Measurements from ENCODE around the gene HPSE2. TPM values are rescaled to one million over a fixed set of nuclear protein-coding genes. Genes with fewer than 3 reads are reported as not detected.

HPSE2 gene
- total and polyA plus RNA-seq, 2 experiments from 2014 or later = 0.10 to 0.24 TPM

DNA sequence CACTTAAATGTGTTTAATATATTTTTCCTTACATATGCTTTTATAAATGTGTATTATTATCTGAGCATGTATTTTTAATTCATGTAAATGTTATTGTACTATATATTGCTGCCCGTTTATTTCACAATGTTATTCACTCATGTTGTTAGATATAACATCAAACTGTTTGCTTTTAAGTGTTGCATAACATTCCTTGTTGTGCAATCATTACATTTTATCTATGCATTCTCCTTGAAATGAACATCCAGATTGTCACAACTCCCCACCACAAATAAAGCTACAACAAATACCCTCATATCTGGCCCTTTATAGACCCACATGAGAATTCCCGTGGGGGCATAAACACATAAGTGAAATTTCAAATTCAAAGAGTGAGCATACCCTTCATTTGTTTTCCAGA, 264.2 kb downstream of the HPSE2 start (continued):
- TF ChIP-seq, protein P1, sequence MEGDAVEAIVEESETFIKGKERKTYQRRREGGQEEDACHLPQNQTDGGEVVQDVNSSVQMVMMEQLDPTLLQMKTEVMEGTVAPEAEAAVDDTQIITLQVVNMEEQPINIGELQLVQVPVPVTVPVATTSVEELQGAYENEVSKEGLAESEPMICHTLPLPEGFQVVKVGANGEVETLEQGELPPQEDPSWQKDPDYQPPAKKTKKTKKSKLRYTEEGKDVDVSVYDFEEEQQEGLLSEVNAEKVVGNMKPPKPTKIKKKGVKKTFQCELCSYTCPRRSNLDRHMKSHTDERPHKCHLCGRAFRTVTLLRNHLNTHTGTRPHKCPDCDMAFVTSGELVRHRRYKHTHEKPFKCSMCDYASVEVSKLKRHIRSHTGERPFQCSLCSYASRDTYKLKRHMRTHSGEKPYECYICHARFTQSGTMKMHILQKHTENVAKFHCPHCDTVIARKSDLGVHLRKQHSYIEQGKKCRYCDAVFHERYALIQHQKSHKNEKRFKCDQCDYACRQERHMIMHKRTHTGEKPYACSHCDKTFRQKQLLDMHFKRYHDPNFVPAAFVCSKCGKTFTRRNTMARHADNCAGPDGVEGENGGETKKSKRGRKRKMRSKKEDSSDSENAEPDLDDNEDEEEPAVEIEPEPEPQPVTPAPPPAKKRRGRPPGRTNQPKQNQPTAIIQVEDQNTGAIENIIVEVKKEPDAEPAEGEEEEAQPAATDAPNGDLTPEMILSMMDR (conservative IDR thresholded peaks at IDR 0.05; ENCODE audit: low read depth in 2 of 2) = no peak
- TF ChIP-seq EZH2 (IDR thresholded peaks at IDR 0.05; ENCODE audit: low read depth, unreplicated experiment) (no peak), CREB1 (CRISPR knock-in tag; IDR thresholded peaks at IDR 0.05; ENCODE audit: low read depth) (no peak)

DNA sequence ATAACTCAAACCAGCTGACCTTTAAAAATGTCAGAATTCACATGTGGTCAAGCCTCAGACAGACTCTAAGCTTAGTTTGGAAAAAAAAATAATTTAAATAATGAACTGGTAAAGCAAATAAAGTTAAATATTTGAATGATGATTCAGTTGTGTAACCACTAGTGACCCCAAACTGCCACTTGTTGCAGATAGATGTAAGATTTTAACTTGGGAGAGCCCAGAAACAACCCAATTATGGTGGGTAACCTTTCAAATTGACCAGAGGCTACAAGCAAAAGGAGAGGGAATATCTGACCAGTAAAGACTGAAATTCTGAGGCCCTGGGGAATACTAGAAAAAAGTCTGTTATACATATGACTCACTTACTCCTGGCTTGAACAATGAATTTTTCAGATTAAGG, 268.1 kb downstream of the HPSE2 start:
- H3K79me2 ChIP-seq (replicated peaks; ENCODE audit: insufficient read depth) = no peaks in the 10 kb centered on the region
- H3K27ac ChIP-seq (ENCODE audit: low read depth) = no peak overlapping the region
- Mint-ChIP-seq H3K27me3 (ENCODE audit: insufficient read depth, low read depth, poor library complexity) (no peaks in the 10 kb centered on the region), H3K27ac (no peak overlapping the region), H3K9me3 (no peaks in the 10 kb centered on the region; the same call in 2 of the 3 replicates), H3K4me3 (no peak overlapping the region), H3K36me3 (ENCODE audit: low read depth) (no peaks in the 10 kb centered on the region), H3K4me1 (no peaks in the 10 kb centered on the region)
- ATAC-seq (no peak), DNase-seq (ENCODE audit: low spot score) (no peak)
- H3K4me2 ChIP-seq = no peak overlapping the region
- no peaks in the 10 kb centered on the region for H3K4me1 ChIP-seq (ENCODE audit: insufficient read depth)
- H3K4me3 ChIP-seq = no peak overlapping the region
- H2AFZ ChIP-seq = no peak overlapping the region
- no peak for TF ChIP-seq NANOG (IDR thresholded peaks at IDR 0.05; ENCODE audit: borderline replicate concordance)
- no peak for TF ChIP-seq CREB1 (CRISPR knock-in tag; IDR thresholded peaks at IDR 0.05; ENCODE audit: low read depth)
- no peak for TF ChIP-seq EZH2 (IDR thresholded peaks at IDR 0.05; ENCODE audit: low read depth, unreplicated experiment)
- H3K9me2 ChIP-seq (ENCODE audit: insufficient read depth) = no peaks in the 10 kb centered on the region
- H3F3A ChIP-seq (replicated peaks; ENCODE audit: low read depth) = no peaks in the 10 kb centered on the region
- no peaks in the 10 kb centered on the region for H3K36me3 ChIP-seq (ENCODE audit: insufficient read depth)
- no peaks in the 10 kb centered on the region for H4K20me1 ChIP-seq (replicated peaks; ENCODE audit: insufficient read depth)
- no peaks in the 10 kb centered on the region for H3K27me3 ChIP-seq (ENCODE audit: insufficient read depth)

DNA sequence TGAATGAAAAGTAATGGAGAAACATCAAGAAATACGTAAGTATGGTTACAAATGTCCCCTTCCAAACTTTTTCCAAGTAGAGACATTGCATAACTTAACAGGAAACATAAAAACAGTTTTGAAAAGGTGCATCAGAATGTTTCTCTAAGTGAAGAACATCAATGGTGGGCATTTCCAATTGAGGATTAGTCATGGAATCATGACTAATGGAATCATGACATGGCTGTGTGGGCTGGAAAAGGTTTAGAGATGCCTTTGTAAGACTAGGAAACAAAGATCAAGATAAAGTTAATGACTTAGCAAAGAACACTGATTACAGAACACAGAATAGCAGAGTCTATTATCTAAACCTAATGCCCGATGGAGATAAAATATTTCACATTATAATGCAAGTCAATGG, 272.0 kb downstream of the HPSE2 start:
- no peak for TF ChIP-seq ZNF114 (CRISPR knock-in tag; IDR thresholded peaks at IDR 0.05)
- TF ChIP-seq, protein P2, sequence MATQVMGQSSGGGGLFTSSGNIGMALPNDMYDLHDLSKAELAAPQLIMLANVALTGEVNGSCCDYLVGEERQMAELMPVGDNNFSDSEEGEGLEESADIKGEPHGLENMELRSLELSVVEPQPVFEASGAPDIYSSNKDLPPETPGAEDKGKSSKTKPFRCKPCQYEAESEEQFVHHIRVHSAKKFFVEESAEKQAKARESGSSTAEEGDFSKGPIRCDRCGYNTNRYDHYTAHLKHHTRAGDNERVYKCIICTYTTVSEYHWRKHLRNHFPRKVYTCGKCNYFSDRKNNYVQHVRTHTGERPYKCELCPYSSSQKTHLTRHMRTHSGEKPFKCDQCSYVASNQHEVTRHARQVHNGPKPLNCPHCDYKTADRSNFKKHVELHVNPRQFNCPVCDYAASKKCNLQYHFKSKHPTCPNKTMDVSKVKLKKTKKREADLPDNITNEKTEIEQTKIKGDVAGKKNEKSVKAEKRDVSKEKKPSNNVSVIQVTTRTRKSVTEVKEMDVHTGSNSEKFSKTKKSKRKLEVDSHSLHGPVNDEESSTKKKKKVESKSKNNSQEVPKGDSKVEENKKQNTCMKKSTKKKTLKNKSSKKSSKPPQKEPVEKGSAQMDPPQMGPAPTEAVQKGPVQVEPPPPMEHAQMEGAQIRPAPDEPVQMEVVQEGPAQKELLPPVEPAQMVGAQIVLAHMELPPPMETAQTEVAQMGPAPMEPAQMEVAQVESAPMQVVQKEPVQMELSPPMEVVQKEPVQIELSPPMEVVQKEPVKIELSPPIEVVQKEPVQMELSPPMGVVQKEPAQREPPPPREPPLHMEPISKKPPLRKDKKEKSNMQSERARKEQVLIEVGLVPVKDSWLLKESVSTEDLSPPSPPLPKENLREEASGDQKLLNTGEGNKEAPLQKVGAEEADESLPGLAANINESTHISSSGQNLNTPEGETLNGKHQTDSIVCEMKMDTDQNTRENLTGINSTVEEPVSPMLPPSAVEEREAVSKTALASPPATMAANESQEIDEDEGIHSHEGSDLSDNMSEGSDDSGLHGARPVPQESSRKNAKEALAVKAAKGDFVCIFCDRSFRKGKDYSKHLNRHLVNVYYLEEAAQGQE (IDR thresholded peaks at IDR 0.05; ENCODE audit: unreplicated experiment) = no peak
- TF ChIP-seq ZNF331 (CRISPR knock-in tag; IDR thresholded peaks at IDR 0.05; ENCODE audit: low read depth) = no peak
- no peak for TF ChIP-seq JUNB (IDR thresholded peaks at IDR 0.05; ENCODE audit: unreplicated experiment)
- no peak for TF ChIP-seq EZH2 (IDR thresholded peaks at IDR 0.05; ENCODE audit: low read depth, unreplicated experiment)
- Mint-ChIP-seq H3K27ac (no peak overlapping the region), H3K4me3 (no peak overlapping the region)

More for the DNA sequence above, 272.0 kb downstream of the HPSE2 start:
- Histone ChIP-seq H2AFZ (no peak overlapping the region), H4K20me1 (replicated peaks; ENCODE audit: insufficient read depth) (no peaks in the 10 kb centered on the region), H3K79me2 (replicated peaks; ENCODE audit: insufficient read depth) (no peaks in the 10 kb centered on the region), H3K36me3 (ENCODE audit: insufficient read depth) (no peaks in the 10 kb centered on the region), H3K4me2 (no peak overlapping the region), H3K27ac (ENCODE audit: low read depth) (no peak overlapping the region), H3K9me2 (ENCODE audit: insufficient read depth) (no peaks in the 10 kb centered on the region), H3F3A (replicated peaks; ENCODE audit: low read depth) (no peaks in the 10 kb centered on the region), H3K27me3 (ENCODE audit: insufficient read depth) (no peaks in the 10 kb centered on the region), H3K4me1 (ENCODE audit: insufficient read depth) (no peaks in the 10 kb centered on the region), H3K4me3 (no peak overlapping the region)
- ATAC-seq (no peak), DNase-seq (ENCODE audit: low spot score) (no peak)
- Mint-ChIP-seq H3K9me3 (no peaks in the 10 kb centered on the region; the same call in 2 of the 3 replicates), H3K4me1 (peaks cover 9% of the 10 kb centered on the region; the same call in 2 of the 3 replicates), H3K27me3 (ENCODE audit: insufficient read depth, low read depth, poor library complexity) (no peaks in the 10 kb centered on the region), H3K36me3 (ENCODE audit: low read depth) (no peaks in the 10 kb centered on the region)

Data from GM23338 (cell line).